ENCODE results near the gene CD99L2. TPM values are rescaled to one million over a fixed set of nuclear protein-coding genes. Genes with fewer than 3 reads are reported as not detected.

CD99L2 gene
- total RNA-seq, 4 donors from 2014 or later: 49.7 to 78.7 (median 58.1) TPM

- DNase-seq (ENCODE audit: low spot score) (no peak), ATAC-seq (ENCODE audit: low FRiP score) (peak; percentile 48)
- no peak for TF ChIP-seq CTCF (IDR thresholded peaks at IDR 0.05)
Measured at GRCh38 chrX:150935467-150935866, 37.0 kb upstream of the CD99L2 start.

GRCh38 chrX:150934453-150934852, 36.0 kb upstream of the CD99L2 start:
- DNase-seq (ENCODE audit: low spot score): no peak
- TF ChIP-seq CTCF (IDR thresholded peaks at IDR 0.05): no peak
- ATAC-seq (ENCODE audit: low FRiP score): no peak

- ATAC-seq (ENCODE audit: low FRiP score) (no peak), DNase-seq (ENCODE audit: low spot score) (no peak)
- TF ChIP-seq CTCF (IDR thresholded peaks at IDR 0.05): no peak
Measured at GRCh38 chrX:150933945-150934350, 35.5 kb upstream of the CD99L2 start.

GRCh38 chrX:150929058-150929457, 30.6 kb upstream of the CD99L2 start:
- DNase-seq (ENCODE audit: low spot score) (no peak), ATAC-seq (ENCODE audit: low FRiP score) (no peak)
- TF ChIP-seq CTCF (IDR thresholded peaks at IDR 0.05): no peak

GRCh38 chrX:150926791-150927190, 28.3 kb upstream of the CD99L2 start:
- DNase-seq (ENCODE audit: low spot score) (no peak), ATAC-seq (ENCODE audit: low FRiP score) (no peak)

GRCh38 chrX:150926304-150926703, 27.8 kb upstream of the CD99L2 start:
- ATAC-seq (ENCODE audit: low FRiP score) (no peak), DNase-seq (ENCODE audit: low spot score) (no peak)
- no peak for TF ChIP-seq CTCF (IDR thresholded peaks at IDR 0.05)

More at GRCh38 chrX:150926791-150927190, 28.3 kb upstream of the CD99L2 start:
- TF ChIP-seq CTCF (IDR thresholded peaks at IDR 0.05): no peak

- no peak for ATAC-seq (ENCODE audit: low FRiP score)
- no peak for TF ChIP-seq CTCF (IDR thresholded peaks at IDR 0.05)
- DNase-seq (ENCODE audit: low spot score): no peak
Measured at GRCh38 chrX:150919401-150919800, 20.9 kb upstream of the CD99L2 start.

All from omental fat pad (tissue), 4 donors.